ENCODE results near the gene ACP2.
"Not testable (repeated sequence)": the region's sequence is repeated elsewhere in the genome, so short reads cannot be mapped to it uniquely, and the experiment has no call there.

The ACP2 gene

GRCh38 chr11:47192111-47192510, 56.5 kb downstream of the ACP2 start:
- DNase-seq = no peak

DNA sequence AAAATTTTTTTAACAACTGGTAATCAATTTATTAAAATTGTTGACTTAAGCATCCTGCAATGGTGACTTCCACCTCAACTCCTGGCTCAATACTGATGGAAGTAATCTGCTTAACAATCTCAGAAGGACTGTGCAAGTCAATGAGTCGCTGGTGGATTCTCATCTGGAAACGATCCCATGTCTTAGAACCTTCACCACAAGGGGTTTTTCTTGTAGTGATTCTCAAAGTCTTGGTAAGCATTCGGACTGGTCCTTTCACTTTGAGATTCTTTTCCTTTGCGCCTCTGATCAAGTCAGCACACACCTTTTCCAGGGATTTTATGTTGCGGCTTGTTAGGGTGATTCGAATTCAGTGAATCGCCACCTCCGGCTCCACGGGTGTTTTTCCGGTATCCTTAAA, 57.5 kb downstream of the ACP2 start:
- DNase-seq = not testable (repeated sequence)
